Upper lobe of right lung (tissue), 1 donor: ENCODE results near the gene CSTF2. TPM values are rescaled to one million over a fixed set of nuclear protein-coding genes. Genes with fewer than 3 reads are reported as not detected.

ENCODE experiments used
- ATAC-seq: fragments of 200-7000 bp; cut with Tn5 transposase; one replicate; pipeline ENCODE4 v1.9.1; 2020; ENCODE audit warnings: mild to moderate bottlenecking, moderate library complexity
- DNase-seq: peaks from one replicate; pipeline ENCODE4 v3.0.0-alpha.2; 2020
- H3K27ac ChIP-seq: fragments of 200-600 bp; one replicate; pipeline ENCODE4 v1.8.0; 2022
- H3K27me3 ChIP-seq: fragments of 200-600 bp; one replicate; pipeline ENCODE4 v1.8.0; 2022; ENCODE audit warnings: mild to moderate bottlenecking
- H3K36me3 ChIP-seq: fragments of 200-600 bp; one replicate; pipeline ENCODE4 v1.8.0; 2022
- H3K4me1 ChIP-seq: fragments of 200-600 bp; one replicate; pipeline ENCODE4 v1.8.0; 2022
- H3K4me3 ChIP-seq: fragments of 200-600 bp; one replicate; pipeline ENCODE4 v1.8.0; 2022; ENCODE audit warnings: mild to moderate bottlenecking
- H3K9me3 ChIP-seq: fragments of 200-600 bp; one replicate; pipeline ENCODE4 v1.8.0; 2022
- CTCF ChIP-seq: fragments of 200-600 bp; IDR thresholded peaks from one replicate; pipeline ENCODE4 v1.8.0; 2022; ENCODE audit warnings: antibody characterized with exemption
- intact Hi-C: fragments of 100-400 bp; cut with DNase I; formaldehyde crosslinking; loops from one replicate; pipeline ENCODE4 v1.11.0; 2022
- total RNA-seq: library from RNA; stranded (reverse); fragmentation: NEBNext Ultra II Directional; extraction: Animal tissue kit (Norgen Biotek cat#: 25700); gene quantifications from one replicate; pipeline ENCODE4 v1.2.1, GENCODE V29; 2021
- donor health status: DM: no; HTN: yes; CAD: no; lungs with severe emphysema.

Gene CSTF2
- total RNA-seq, 1 donor from 2014 or later: 12.2 TPM

DNA sequence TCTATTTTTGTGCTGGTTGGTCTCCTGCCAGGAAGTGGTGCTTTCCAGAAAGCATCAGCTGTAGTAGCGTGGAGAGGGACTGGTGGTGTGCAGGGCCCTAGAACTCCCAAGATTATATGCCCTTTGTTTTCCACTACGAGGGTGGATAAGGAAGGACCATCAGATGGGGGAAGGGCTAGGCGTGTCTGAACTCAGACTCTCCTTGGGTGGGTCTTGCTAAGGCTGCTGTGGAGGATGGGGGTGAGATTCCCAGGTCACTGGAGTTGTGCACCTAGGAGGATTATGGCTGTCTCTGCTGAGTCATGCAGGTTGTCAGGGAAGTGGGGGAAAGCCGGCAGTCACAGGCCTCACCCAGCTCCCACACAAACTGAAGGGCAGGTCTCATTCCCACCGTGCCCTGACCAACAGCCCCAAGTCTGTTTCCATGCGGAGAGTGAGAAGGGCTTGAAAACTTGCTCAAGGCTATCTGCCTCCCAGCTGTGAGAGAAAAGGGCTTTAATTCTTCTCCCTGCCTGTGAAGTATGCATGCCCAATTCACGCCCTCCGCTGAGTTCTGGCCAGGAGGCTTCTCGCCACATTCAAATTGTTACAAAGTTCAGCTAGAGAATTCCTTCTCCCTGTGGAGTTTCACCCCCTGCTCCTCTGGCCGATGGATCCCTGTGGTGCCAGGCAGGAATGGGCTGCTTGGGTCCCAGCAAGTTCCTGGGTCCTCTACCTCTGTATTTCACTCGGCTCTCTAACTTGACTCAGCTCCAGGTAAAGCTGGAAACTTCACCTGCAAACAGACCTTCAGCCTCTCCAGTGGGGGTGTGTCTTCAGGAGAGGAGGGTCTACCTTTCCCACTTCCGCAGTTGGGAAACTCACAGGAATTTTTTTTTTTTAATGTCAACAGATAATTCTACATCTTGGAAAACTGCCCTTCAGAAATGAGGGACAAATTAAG, 7.7 kb upstream of the CSTF2 start:
- H3K4me3 ChIP-seq: no peak overlapping the region
- no peak for TF ChIP-seq CTCF
- H3K27ac ChIP-seq: no peak overlapping the region
- no peak for ATAC-seq
- intact Hi-C loops: no loop called here
- DNase-seq: no peak
- H3K36me3 ChIP-seq: no peaks in the 10 kb centered on the region
- H3K9me3 ChIP-seq: no peaks in the 10 kb centered on the region
- H3K27me3 ChIP-seq: no peaks in the 10 kb centered on the region
- no peaks in the 10 kb centered on the region for H3K4me1 ChIP-seq

DNA sequence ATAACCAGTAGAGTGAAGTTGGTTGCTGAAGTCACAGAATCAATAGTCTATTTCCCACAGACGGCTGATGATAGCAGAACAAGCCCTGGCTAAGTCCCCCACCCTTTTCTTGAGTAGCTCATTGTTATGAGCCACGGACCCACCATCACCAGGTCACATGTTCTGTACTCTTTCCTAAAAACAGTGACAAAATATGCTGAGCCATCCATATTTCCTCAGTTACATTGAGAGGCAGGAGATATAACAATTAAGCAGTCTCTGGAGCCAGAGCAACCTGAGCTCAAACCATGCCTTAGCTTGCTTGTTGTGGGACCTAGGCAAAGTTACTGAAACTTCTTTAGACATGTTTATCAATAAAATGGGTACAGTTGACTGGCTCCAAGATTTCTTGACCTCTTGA, 2.9 kb upstream of the CSTF2 start:
- no peak overlapping the region for H3K4me3 ChIP-seq
- H3K27me3 ChIP-seq: no peaks in the 10 kb centered on the region
- TF ChIP-seq CTCF: no peak
- DNase-seq (no peak), ATAC-seq (no peak)
- intact Hi-C loops: no loop called here
- no peaks in the 10 kb centered on the region for H3K36me3 ChIP-seq
- no peak overlapping the region for H3K27ac ChIP-seq
- H3K9me3 ChIP-seq: no peaks in the 10 kb centered on the region
- peaks cover 6% of the 10 kb centered on the region for H3K4me1 ChIP-seq

DNA sequence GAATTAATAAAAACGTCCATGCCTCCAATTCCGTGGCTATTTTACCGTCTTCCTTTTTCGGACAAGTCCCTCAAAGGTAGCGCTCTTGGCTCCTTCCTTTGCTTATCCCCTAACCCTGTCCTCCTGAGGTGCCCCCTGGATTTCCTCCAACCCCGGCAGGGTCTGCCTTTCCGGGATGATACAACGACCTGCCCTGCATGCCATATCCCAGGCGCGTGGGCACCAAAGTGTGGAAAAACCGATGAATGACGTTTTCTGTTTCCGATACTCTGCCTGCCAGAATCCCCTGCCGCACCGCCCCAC, 706 bp upstream of the CSTF2 start:
- H3K4me1 ChIP-seq: peaks cover 6% of the 10 kb centered on the region
- ATAC-seq: no peak
- no peaks in the 10 kb centered on the region for H3K27me3 ChIP-seq
- intact Hi-C loops: no loop called here
- H3K9me3 ChIP-seq: no peaks in the 10 kb centered on the region
- H3K4me3 ChIP-seq: peak overlapping the region; percentile 67
- TF ChIP-seq CTCF: no peak
- H3K36me3 ChIP-seq: peaks cover 17% of the 10 kb centered on the region
- DNase-seq: no peak
- H3K27ac ChIP-seq: peak overlapping the region; percentile 81

GRCh38 chrX:100829730-100830129, 9.5 kb downstream of the CSTF2 start:
- peaks cover 55% of the 10 kb centered on the region for H3K36me3 ChIP-seq
- intact Hi-C loops: no loop called here
- no peak overlapping the region for H3K4me3 ChIP-seq
- no peak for TF ChIP-seq CTCF
- DNase-seq (no peak), ATAC-seq (no peak)
- H3K27me3 ChIP-seq: no peaks in the 10 kb centered on the region
- no peaks in the 10 kb centered on the region for H3K4me1 ChIP-seq
- H3K27ac ChIP-seq: no peak overlapping the region
- no peaks in the 10 kb centered on the region for H3K9me3 ChIP-seq

DNA sequence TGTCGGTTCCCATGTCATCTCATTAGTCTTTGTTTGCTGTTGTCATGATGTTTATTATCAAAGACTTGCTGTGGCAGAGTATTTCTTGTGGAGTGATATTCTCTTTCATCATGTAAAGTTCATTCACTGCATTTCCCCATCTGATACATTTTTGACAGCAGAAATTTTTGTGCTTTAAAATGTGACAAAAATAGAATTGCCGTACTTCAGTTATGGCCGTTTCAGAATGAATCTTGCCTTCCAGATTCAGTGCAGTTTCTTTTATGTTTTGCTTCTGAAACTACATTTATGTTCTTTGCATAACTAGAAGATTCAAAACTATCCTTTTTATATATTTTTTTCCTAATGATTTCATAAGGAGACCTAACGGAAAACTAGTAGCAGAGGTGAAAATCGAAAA, 10.0 kb downstream of the CSTF2 start:
- ATAC-seq (no peak), DNase-seq (no peak)
- TF ChIP-seq CTCF: no peak
- Histone ChIP-seq H3K27ac (no peak overlapping the region), H3K4me3 (no peak overlapping the region), H3K27me3 (no peaks in the 10 kb centered on the region), H3K36me3 (peaks cover 56% of the 10 kb centered on the region), H3K9me3 (no peaks in the 10 kb centered on the region), H3K4me1 (no peaks in the 10 kb centered on the region)
- intact Hi-C loops: no loop called here
